Activated CD4-positive, alpha-beta T cell treated with anti-CD3 and anti-CD28 coated beads, Interleukin-2, Interleukin-6, amounts not matched to agents 100 ng/mL and 50 ng/mL, durations not matched to agents 16 hours and 8 hours (primary cell): ENCODE data around the gene NRIP3.
"Not testable (repeated sequence)": the region's sequence is repeated elsewhere in the genome, so short reads cannot be mapped to it uniquely, and the experiment has no call there.

ENCODE experiments used
- DNase-seq: peaks from one replicate; pipeline ENCODE4 v3.0.0-alpha.2; 2020

NRIP3 gene

GRCh38 chr11:8967184-8967583 is 36.6 kb downstream of the NRIP3 start:
- DNase-seq = no peak

GRCh38 chr11:8964324-8965320 is 39.2 kb downstream of the NRIP3 start, which contains the start of gene TMEM9B:
Gene TMEM9B, minus strand, starts transcription at chr11:8964442. Its CDS starts 129 bp downstream, at chr11:8964313.
- peak; percentile 92 for DNase-seq

- DNase-seq = peak; percentile 84
These were observed 40.1 kb downstream of the NRIP3 start for GRCh38 chr11:8963569-8964323.

- DNase-seq = no peak
These were observed 41.0 kb downstream of the NRIP3 start for GRCh38 chr11:8962841-8963240.

GRCh38 chr11:8961401-8961800 is 42.4 kb downstream of the NRIP3 start:
- DNase-seq = no peak

- DNase-seq = peak; percentile 77
These were observed 44.1 kb downstream of the NRIP3 start for GRCh38 chr11:8959546-8960166.

- DNase-seq = peak; percentile 64
These were observed 46.9 kb downstream of the NRIP3 start for GRCh38 chr11:8956860-8957259.

GRCh38 chr11:8948886-8949285 is 54.9 kb downstream of the NRIP3 start:
- no peak for DNase-seq

- no peak for DNase-seq
These were observed 56.4 kb downstream of the NRIP3 start for GRCh38 chr11:8947230-8947943.

- DNase-seq = no peak
These were observed 61.2 kb downstream of the NRIP3 start, which contains the start of gene ASCL3 for GRCh38 chr11:8942518-8943066. Gene ASCL3, minus strand, starts transcription at chr11:8943016. Its CDS starts 4,855 bp downstream, at chr11:8938161.

- no peak for DNase-seq
These were observed 62.3 kb downstream of the NRIP3 start for GRCh38 chr11:8941341-8942103.

- no peak for DNase-seq
These were observed 66.1 kb downstream of the NRIP3 start for GRCh38 chr11:8937659-8938058.

- no peak for DNase-seq
These were observed 66.6 kb downstream of the NRIP3 start for GRCh38 chr11:8937159-8937558.

GRCh38 chr11:8935789-8936188 is 68.0 kb downstream of the NRIP3 start:
- DNase-seq = not testable (repeated sequence)

- DNase-seq = no peak
These were observed 68.9 kb downstream of the NRIP3 start for GRCh38 chr11:8934742-8935488.

GRCh38 chr11:8933931-8934330 is 69.9 kb downstream of the NRIP3 start:
- DNase-seq = no peak

GRCh38 chr11:8932564-8933180 is 71.1 kb downstream of the NRIP3 start, which contains the start of gene C11orf16:
Gene C11orf16, minus strand, starts transcription at chr11:8932947. Its CDS starts 639 bp downstream, at chr11:8932308.
- no peak for DNase-seq
